K562 treated with DMSO at 1 percent for 4 hours (cell line): Measurements from ENCODE around the gene PCDHGB2. TPM values are rescaled to one million over a fixed set of nuclear protein-coding genes. Genes with fewer than 3 reads are reported as not detected.

ENCODE experiments used
- total RNA-seq: library from RNA; unstranded; fragments of 300-600 nt; gene quantifications from 2 replicates; pipeline ENCODE4 v1.2.3, GENCODE V29; 2022; ENCODE audit not compliant: insufficient read depth

The PCDHGB2 gene
- total RNA-seq = 0.48 and 0.70 TPM in 2 replicates

DNA sequence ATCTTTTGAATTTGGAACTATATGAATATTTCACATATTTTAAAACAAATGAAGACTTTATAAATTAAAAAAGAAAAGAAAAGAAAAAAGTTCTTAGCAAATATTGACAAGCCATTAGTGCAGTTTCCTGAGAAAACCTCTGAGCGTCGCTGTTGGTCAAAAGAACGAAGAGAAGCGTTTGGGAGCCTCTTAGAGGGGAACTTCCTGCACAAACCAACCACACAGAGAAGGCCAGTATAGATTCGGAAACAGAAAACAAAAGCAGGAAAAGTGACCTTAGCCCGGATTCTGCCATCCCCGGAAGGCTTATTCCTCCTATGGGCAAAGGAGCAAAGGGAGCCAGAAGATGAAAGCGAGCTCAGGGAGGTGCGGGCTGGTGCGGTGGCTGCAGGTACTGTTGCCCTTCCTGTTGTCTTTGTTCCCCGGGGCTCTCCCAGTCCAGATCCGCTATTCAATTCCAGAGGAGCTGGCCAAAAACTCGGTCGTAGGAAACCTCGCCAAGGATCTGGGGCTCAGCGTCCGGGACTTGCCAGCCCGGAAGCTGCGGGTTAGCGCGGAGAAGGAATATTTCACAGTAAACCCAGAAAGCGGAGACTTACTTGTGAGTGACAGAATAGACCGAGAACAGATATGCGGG is at the start of gene PCDHGB2:
PCDHGB2 (plus strand) TSS at position 205 of the 637 bp plus-strand sequence; CDS start at position 347, 142 bp downstream.

DNA sequence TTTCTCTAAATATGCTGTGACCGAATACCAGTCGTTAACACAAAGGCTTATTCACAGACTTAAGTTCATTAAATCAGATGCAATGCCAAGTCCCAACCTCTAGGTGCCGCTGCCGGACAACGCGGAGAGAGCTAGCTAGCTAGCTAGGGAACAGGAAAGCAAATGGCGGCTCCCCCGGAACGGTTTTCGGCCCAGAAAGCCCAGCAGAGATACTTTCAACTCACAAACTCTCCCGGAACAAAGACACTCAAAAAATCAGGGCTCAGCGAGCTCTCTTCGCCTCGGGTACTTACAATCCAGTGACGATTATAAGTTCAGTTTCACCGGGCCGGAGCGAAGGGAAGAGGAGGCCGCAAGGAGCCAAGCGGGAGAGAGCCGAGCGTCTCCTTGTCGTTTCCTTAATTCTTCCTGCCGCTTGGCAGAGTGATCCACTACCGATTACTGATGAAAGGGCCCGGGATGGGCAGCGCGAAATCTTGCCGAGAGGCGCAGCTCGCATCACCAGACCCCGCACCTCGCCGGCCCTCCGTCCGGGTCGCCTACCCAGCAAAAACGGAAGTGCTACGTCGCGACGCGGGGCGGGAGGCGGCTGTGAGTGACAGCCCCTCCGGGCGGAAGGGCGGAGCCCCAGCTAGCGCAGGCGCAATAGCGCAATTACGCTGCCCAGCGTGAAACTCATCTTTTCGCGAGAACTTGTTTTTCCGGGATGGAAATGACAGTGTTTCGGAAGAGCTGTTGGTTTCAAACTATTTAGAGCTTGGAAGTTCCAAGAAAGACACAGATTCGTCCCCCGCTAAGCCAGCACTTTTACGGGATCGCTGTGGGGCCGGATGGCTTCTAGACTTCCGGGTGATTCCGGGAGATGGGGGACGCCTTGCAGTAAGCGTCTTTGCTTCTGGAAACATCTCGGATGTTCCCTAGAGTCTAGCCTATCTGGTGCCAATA is 39.3 kb upstream of the PCDHGB2 start, which contains the start of gene TAF7:
TAF7 (minus strand) TSS at position 560 of the 945 bp plus-strand sequence. CDS start 740 bp downstream, outside the sequence.

DNA sequence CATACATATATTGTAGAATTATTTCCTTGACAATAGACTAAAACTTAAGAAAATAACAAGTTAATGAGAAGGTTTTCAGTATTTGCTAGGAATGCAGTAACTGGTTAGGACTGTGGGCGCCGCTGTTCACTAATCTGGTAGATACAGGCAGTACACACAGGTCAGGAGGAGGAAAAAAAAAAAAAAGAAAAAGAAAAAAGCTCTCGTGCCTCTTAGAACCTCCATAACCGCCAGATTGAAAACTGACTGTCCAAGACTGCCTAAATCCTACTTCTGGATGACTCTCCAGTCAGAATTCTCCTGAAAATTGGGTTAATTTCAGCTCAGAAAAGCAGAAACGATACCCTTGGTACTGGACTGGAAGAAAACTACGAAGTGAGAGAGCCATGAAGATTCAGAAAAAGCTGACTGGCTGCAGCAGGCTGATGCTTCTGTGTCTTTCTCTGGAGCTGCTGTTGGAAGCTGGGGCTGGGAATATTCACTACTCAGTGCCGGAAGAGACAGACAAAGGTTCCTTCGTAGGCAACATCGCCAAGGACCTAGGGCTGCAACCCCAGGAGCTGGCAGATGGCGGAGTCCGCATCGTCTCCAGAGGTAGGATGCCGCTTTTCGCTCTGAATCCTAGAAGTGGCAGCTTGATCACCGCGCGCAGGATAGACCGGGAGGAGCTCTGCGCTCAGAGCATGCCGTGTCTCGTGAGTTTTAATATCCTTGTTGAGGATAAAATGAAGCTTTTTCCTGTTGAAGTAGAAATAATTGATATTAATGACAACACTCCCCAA is 29.3 kb upstream of the PCDHGB2 start, which contains the start of gene PCDHGA1:
PCDHGA1 (plus strand) TSS at position 216 of the 782 bp plus-strand sequence.

DNA sequence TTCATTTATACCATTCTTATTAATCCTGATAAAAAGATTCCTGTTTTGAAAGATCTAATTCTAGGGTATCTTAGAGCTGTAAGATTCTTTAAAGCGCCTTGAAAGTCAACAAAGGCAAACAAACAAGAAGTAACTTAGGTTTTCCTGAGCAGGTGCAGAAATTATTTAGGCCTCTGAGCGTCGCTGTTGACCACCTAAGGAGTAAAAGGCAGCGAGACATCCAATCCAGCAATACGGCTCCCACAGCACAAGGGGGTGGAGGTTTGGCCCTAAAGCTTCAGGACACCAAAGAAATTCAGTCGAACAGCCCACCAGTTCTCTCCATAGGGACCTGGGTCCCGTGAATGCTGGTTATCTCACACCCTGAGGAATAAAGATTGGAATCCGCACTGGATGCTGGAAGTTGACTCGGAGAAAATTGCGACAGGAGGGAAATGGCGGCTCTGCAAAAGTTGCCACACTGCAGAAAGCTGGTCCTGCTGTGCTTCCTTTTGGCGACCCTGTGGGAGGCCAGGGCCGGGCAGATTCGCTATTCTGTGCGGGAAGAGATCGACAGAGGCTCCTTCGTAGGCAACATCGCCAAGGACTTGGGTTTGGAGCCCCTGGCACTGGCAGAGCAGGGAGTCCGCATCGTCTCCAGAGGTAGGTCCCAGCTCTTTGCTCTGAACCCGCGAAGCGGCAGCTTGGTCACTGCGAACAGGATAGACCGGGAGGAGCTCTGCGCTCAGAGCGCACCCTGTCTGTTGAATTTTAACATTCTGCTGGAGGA is 21.1 kb upstream of the PCDHGB2 start, which contains the start of gene PCDHGA2:
PCDHGA2 (plus strand) TSS at position 223 of the 769 bp plus-strand sequence.

DNA sequence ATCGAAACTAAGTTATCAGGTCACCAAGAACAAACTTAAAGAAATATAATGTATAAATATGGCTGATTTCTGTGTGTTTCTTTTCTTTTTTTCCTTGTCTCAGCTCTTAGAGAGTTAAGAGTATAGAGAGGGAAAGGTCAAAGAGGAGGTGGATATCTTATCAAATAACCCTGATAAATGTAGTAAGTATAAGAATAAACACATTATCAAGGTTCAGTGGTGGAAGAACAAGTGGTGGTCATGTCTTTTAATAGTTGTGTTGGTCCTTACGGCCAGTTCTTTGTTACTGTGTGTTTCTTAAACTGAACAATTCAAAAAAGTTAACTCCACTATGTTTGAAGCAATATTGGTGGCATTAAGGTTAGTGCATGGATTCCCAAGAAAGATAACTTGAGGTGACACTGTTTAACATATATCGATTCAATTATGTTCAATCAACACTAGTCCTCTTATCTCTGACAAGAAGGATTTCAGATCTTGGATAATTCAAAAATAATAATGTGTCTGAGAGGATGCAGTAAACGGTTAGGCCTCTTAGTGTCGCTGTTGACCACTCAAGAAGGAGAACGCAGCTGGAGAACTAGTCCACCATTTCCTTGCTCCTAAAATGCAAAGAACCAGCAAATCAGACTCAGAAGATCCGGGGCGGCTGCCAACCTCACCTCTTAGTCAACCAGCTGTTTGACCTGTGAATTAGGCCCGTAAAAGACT is 16.4 kb upstream of the PCDHGB2 start, which contains the start of gene PCDHGA3:
PCDHGA3 (plus strand) TSS at position 588 of the 711 bp plus-strand sequence. CDS start 205 bp downstream, outside the sequence.

DNA sequence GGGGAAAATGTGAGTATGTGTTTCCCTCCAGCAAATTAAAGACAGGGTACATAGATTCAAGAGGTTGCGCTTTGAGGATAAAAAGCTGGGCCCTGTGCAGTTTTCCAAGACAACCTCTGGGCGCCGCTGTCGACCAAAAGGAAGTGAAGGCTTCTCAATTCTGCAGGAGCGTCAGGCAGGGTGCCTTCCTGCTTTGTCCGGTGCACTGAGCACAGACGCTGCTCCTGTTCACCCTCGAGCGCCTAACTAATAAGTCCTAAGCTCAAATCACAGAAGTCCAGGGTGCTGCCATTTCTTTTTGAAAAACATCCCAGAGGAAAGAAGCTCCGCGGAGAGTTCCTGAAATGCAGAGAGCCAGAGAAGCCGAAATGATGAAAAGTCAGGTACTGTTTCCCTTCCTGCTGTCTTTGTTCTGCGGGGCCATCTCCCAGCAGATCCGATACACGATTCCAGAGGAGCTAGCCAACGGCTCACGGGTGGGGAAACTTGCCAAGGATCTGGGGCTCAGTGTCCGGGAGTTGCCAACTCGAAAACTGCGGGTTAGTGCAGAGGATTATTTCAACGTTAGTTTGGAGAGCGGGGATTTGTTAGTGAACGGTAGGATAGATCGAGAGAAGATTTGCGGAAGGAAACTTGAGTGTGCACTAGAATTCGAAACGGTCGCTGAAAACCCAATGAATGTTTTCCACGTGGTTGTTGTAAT is 9.7 kb upstream of the PCDHGB2 start, which contains the start of gene PCDHGB1:
PCDHGB1 (plus strand) TSS at position 183 of the 703 bp plus-strand sequence; CDS start at position 345, 162 bp downstream.

DNA sequence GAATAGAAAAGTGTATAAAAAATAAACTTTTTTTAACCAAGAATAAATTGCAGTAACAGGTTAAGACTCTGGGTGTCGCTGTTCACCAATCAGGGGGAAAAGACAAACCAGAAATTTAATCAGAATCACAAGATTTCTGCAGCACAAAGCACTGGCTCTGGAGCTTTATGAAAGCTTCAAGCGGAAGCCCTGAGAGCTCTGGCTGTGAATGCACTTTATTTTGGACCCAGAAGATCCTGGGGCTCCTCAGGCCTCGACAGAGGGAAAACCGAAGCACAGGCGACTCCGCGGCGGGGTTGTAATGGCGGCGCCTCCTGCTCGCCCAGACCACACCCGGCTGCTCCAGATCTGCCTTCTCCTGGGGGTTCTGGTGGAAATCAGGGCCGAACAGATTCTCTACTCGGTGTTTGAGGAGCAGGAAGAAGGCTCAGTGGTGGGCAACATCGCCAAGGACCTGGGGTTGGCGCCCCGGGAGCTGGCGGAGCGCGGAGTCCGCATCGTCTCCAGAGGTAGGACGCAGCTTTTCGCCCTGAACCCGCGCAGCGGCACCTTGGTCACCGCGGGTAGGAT is 4.8 kb upstream of the PCDHGB2 start, which contains the start of gene PCDHGA4:
PCDHGA4 (plus strand) TSS at position 122 of the 570 bp plus-strand sequence; CDS start at position 209, 87 bp downstream.

DNA sequence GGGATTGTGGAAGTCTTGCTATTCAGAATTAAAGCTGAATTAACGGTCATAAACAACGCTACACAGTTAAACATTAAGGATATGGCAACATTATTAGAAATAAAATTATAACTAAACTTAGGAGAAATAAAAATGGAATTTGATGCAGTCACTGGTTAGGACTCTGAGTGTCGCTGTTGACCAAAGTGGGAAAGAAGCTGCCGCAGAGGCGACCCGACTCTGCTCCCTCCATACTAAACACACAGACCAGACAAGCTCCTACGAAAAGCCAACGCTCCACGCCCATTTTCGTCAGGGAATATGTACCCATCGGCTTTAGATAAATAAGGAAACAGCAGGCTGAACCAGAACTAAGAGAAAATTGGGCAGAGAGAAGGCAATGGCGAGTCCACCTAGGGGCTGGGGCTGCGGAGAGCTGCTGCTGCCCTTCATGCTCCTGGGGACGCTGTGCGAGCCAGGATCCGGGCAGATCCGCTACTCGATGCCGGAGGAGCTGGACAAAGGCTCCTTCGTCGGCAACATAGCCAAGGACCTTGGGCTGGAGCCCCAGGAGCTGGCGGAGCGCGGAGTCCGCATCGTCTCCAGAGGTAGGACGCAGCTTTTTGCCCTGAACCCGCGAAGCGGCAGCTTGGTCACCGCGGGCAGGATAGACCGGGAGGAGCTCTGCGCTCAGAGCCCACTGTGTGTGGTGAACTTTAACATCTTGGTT is 4.3 kb downstream of the PCDHGB2 start, which contains the start of gene PCDHGA5:
PCDHGA5 (plus strand) TSS at position 211 of the 709 bp plus-strand sequence; CDS start at position 380, 169 bp downstream.

DNA sequence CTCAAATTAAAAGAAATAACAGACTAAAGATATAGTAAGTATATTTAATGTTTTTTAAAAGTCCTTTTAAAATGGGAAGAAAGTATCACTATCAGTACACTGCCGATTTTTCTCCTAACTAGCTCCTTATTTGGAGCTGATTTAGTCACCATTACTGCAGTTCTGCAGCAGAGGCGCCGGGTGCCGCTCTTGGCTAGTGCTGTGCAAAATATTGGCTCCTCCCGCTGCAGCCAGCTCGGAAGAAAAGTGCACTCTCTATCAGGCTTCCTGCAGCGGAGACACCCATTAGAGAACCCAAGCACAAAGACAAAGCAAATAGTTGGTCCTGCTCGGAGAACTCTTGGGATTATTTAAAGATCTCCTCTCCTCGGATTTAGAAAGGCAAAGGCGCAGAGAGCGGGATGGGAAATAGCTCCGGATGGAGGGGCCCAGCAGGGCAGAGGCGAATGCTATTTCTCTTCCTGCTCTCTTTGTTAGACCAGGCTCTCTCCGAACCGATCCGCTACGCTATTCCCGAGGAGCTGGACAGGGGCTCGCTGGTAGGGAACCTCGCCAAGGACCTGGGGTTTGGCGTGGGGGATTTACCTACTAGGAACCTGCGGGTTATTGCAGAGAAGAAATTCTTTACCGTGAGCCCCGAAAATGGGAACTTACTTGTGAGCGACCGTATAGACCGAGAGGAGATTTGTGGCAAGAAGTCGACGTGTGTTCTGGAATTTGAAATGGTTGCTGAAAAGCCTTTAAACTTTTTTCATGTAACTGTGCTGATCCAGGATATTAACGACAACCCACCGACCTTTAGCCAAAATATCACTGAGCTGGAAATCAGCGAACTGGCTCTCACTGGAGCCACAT is 10.4 kb downstream of the PCDHGB2 start, which contains the start of gene PCDHGB3:
PCDHGB3 (plus strand) TSS at position 249 of the 855 bp plus-strand sequence; CDS start at position 402, 153 bp downstream.

DNA sequence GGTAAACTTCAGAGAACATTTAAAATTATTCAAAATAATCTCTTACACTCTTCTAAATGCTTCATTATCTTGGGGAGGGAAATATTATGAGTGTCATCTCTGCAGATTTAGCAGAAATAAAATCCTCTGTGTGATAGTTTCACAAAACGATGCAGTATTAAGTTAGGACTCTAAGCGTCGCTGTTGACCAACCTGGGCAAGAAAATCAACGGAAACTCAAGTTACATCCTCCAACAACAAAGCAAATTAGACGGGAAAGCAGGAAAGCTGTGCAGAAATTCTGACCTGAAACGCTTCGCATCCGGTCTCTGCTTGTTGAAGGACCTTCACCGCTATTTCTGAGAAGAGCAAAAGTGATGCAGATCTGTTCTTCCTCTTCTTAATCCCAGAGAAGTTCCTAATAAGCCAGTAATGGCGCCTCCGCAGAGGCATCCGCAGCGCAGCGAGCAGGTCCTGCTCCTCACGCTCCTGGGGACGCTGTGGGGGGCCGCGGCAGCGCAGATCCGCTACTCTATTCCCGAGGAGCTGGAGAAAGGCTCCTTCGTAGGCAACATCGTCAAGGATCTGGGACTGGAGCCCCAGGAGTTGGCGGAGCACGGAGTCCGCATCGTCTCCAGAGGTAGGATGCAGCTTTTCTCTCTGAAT is 14.0 kb downstream of the PCDHGB2 start, which contains the start of gene PCDHGA6:
PCDHGA6 (plus strand) TSS at position 219 of the 645 bp plus-strand sequence; CDS start at position 412, 193 bp downstream.

DNA sequence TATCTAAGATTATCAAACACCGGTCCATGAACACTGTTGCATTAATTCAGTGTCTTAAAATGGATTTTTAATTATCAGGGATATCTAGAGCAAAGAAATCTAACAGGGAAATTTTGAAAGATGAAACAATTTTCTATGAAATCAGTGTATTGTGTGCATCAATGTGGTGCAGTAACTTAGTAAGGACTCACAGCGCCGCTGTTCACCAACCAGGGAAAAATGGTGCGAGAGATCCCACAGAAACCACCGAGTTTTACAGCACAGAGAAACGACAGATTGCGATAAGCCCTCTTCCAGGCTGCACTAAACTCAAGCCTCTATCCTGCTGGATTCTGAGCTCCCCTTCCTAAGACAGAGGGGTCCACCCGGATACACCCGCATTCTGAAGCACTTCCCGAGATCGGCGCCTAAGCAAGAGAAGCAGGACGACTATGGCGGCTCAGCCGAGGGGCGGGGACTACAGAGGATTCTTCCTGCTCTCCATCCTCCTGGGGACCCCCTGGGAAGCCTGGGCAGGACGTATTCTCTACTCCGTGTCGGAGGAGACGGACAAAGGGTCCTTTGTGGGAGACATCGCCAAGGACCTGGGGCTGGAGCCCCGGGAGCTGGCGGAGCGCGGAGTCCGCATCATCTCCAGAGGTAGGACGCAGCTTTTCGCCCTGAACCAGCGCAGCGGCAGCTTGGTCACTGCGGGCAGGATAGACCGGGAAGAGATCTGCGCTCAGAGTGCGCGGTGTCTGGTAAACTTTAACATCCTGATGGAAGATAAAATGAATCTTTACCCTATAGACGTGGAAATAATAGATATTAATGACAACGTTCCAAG is 22.9 kb downstream of the PCDHGB2 start, which contains the start of gene PCDHGA7:
PCDHGA7 (plus strand) TSS at position 274 of the 826 bp plus-strand sequence; CDS start at position 432, 158 bp downstream.

DNA sequence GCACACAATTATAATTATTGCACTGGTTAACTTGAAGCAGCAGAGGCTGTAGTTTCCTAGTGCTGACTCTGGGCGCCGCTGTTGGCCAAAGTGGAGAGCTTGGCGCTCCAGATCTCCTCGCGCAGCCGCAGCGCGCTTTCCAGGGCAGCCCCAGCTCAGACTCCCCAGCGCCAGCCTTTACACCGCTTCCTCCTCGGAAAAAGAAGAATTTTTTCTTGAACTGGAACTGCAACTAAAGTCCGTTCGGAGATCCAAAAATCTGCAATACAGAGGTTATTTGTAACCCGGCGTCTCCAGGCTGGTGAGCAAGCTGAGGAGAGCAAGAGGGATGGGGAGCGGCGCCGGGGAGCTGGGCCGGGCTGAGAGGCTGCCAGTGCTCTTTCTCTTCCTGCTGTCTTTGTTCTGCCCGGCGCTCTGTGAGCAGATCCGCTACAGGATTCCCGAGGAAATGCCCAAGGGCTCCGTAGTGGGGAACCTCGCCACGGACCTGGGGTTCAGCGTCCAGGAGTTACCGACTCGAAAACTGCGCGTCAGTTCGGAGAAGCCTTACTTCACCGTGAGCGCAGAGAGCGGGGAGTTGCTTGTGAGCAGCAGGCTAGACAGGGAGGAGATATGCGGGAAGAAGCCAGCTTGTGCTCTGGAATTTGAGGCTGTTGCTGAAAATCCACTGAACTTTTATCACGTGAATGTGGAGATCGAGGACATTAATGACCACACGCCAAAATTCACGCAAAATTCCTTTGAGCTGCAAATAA is 27.9 kb downstream of the PCDHGB2 start, which contains the start of gene PCDHGB4:
PCDHGB4 (plus strand) TSS at position 142 of the 755 bp plus-strand sequence; CDS start at position 329, 187 bp downstream.

DNA sequence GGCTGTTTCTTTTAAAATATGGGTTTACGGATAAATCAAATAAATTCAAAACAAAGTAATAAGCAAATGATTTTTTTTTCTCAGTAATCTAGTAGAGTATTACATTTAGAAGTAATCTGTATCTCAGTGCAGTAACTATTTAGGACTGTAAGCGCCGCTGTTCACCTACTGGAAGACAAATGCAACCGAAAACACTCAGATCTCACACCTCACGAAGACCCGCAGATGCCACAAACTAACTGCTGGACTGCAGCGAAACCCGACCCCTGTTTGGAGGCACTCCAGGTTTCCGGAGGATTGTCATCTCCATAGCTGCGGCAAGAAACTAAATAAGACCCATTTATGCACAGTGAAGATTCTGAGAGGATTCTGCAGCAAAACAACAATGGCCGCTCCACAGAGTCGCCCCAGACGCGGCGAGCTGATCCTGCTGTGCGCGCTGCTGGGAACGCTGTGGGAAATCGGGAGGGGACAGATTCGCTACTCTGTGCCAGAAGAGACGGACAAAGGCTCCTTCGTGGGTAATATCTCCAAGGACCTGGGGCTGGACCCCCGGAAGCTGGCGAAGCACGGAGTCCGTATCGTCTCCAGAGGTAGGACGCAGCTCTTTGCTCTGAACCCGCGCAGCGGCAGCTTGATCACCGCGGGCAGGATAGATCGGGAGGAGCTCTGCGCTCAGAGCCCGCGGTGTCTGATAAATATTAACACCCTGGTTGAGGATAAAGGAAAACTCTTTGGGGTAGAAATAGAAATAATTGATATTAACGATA is 32.8 kb downstream of the PCDHGB2 start, which contains the start of gene PCDHGA8:
PCDHGA8 (plus strand) TSS at position 205 of the 770 bp plus-strand sequence; CDS start at position 386, 181 bp downstream.

